ENCODE measurements around the gene FLT4. TPM values are rescaled to one million over a fixed set of nuclear protein-coding genes. Genes with fewer than 3 reads are reported as not detected.

Gene FLT4
- total RNA-seq, 1 donor from 2014 or later: 24.8 TPM

DNA sequence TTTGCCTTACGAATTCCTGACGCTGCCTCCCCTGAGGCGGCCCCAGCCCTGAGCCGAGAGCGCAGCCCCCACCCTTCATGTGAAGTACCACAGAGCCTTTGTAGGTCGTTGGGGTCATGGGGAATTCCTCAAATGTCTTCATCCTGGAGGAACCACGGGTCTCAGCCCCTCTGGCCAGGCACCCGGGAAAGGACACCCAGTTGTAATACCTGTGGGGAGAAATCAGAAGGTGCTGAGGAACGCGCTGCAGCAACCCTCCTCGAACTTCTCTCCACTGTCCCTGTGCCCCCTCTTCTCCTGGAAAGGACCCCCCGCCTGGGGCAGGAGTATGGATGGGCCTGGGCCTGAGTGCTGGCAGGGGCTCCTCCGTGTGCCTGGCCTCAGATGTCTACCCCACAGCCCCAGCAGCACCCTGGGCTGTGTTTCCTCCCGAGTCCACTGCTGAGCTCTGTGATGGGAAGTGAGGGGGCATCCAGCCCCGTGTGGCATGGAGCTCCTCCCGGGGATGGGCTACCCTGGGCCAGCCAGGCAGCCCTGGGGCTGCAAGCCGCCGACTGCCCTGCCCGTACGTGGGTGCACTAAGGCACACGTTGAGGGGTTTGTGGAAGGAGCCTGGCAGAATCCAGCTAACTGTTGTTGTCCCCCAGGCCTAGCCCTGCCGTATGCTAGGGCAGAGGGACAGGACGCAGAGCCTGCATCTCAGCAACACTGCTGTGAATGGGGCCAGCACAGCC lies 39.4 kb downstream of the FLT4 start:
- ATAC-seq: no peak
- Histone ChIP-seq H3K27me3 (ENCODE audit: low read depth) (no peaks in the 10 kb centered on the region), H3K36me3 (no peaks in the 10 kb centered on the region), H3K4me3 (no peak overlapping the region), H3K9me3 (no peaks in the 10 kb centered on the region), H3K27ac (no peak overlapping the region), H3K4me1 (no peaks in the 10 kb centered on the region)
- TF ChIP-seq, protein P1, sequence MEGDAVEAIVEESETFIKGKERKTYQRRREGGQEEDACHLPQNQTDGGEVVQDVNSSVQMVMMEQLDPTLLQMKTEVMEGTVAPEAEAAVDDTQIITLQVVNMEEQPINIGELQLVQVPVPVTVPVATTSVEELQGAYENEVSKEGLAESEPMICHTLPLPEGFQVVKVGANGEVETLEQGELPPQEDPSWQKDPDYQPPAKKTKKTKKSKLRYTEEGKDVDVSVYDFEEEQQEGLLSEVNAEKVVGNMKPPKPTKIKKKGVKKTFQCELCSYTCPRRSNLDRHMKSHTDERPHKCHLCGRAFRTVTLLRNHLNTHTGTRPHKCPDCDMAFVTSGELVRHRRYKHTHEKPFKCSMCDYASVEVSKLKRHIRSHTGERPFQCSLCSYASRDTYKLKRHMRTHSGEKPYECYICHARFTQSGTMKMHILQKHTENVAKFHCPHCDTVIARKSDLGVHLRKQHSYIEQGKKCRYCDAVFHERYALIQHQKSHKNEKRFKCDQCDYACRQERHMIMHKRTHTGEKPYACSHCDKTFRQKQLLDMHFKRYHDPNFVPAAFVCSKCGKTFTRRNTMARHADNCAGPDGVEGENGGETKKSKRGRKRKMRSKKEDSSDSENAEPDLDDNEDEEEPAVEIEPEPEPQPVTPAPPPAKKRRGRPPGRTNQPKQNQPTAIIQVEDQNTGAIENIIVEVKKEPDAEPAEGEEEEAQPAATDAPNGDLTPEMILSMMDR (IDR thresholded peaks at IDR 0.05): no peak
- no peak for DNase-seq
- intact Hi-C loops (cut with DNase I): no loop called here

DNA sequence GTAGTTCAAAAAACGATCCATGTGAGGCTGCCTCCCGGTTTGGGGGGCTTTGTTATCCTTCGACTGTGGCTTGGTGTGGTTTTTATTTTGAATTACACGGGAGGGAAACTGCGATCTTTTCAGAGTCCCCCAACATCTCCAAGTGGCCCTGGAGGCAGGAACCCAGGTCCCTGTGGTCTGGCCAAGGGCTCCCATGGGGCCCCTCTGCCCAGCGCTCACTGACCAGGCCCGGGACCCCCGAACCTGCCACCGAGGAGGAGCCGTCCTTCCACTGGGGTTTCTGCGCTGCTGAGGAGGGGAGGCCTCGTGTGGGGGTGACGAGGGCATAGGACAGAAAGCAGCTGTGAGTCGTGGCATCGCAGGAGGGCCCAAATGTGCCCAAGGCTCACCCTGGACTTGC lies 40.0 kb downstream of the FLT4 start:
- no peak for ATAC-seq

DNA sequence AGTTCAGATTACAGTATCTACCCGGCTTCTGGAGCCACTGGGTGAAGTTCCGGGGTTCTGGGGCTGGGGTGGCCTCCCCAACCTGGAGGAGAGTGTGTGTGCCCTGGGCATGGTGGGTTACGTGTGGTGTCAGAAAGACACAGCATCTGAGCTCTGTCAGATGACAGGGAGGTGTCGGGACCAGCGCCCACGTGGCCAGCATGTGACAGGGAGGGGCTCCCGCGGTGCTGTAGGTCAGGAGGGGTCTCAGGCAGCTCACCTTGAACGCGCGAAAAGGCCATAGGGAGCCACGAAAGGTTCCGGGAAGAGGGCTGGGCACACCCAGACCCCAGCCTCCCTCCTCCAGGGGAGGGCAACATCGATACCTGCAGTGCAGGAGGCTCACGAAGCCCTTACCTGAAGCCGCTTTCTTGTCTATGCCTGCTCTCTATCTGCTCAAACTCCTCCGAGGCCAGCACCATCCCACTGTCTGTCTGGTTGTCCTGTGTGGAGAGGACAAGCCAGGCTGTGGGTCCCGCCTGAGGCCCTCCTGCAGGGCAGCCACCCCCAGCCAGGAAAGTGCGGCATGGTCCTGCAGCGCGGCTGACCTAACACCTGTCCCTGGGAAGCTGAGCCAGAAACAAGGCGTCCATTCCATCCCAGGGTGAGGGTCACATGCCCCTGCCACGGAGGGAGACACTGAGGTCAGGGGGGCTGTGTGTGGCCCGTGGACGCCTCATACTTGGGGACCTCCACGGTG lies 40.7 kb downstream of the FLT4 start:
- Histone ChIP-seq H3K36me3 (no peaks in the 10 kb centered on the region), H3K9me3 (no peaks in the 10 kb centered on the region), H3K27ac (no peak overlapping the region), H3K4me3 (no peak overlapping the region), H3K4me1 (no peaks in the 10 kb centered on the region), H3K27me3 (ENCODE audit: low read depth) (no peaks in the 10 kb centered on the region)
- ATAC-seq (no peak), DNase-seq (no peak)
- TF ChIP-seq, protein P1 (IDR thresholded peaks at IDR 0.05): no peak
- intact Hi-C loops (cut with DNase I): no loop called here

More for the DNA sequence above, 40.0 kb downstream of the FLT4 start:
- intact Hi-C loops (cut with DNase I): no loop called here
- Histone ChIP-seq H3K4me1 (no peaks in the 10 kb centered on the region), H3K27ac (no peak overlapping the region), H3K4me3 (no peak overlapping the region), H3K36me3 (no peaks in the 10 kb centered on the region), H3K27me3 (ENCODE audit: low read depth) (no peaks in the 10 kb centered on the region), H3K9me3 (no peaks in the 10 kb centered on the region)
- TF ChIP-seq, protein P1 (IDR thresholded peaks at IDR 0.05): no peak
- DNase-seq: no peak

DNA sequence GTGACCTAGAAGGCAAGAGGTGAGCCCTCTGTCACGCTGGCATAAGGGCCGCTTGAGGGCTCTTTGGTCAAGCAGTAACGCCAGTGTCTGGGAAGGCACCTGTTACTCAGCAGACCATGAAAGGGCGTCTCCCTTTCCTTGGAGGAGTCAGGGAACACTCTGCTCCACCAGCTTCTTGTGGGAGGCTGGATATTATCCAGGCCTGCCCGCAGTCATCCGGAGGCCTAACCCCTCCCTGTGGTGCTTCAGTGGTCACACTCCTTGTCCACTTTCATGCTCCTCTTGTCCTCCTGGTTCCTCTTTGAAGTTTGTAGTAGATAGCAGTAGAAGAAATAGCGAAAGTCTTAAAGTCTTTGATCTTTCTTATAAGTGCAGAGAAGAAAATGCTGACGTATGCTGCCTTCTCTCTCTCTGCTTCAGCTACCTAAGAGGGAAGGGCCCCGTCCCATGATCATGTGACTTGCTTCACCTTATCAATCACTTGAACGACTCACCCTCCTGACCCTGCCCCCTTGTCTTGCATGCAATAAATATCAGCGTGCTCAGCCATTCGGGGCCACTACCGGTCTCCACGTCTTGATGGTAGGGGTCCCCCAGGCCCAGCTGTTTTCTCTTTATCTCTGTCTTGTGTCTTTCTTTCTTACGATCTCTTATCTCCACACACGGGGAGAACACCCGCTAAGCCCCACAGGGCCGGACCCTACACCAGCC lies 41.4 kb downstream of the FLT4 start:
- intact Hi-C loops (cut with DNase I): no loop called here
- H3K4me3 ChIP-seq: no peak overlapping the region
- DNase-seq: peak; percentile 75
- no peak overlapping the region for H3K27ac ChIP-seq
- no peaks in the 10 kb centered on the region for H3K9me3 ChIP-seq
- H3K36me3 ChIP-seq: no peaks in the 10 kb centered on the region
- no peaks in the 10 kb centered on the region for H3K27me3 ChIP-seq (ENCODE audit: low read depth)
- TF ChIP-seq, protein P1 (IDR thresholded peaks at IDR 0.05): no peak
- no peak for ATAC-seq
- H3K4me1 ChIP-seq: no peaks in the 10 kb centered on the region

DNA sequence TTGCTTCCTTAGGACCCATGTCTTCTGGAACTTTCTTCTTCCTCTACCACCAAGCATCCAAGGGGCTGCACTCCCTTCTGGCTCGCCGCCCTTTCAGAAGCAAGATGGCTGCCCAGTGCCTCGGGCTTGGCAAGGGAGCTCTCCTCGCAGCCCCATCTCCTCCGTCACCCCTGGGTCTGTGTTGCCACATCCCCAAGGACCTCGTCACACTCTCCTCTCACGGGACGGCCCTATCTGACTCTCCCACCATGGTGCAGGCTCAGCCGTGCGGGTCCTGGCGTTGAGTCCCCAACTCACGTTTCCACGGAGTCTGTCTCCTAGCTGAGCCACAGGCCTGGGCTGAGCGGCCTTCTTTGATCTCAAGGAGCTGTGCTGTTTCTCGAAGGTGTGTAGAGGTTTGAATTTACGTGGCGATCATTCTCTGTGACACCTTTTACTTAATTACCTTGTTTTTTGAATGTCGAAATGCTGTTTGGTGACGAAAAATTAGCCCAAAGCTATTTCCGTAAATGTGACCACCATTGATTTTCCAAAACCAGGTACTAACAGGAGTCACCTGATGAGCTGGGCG lies 43.1 kb downstream of the FLT4 start:
- H3K27me3 ChIP-seq (ENCODE audit: low read depth): no peaks in the 10 kb centered on the region
- TF ChIP-seq, protein P1 (IDR thresholded peaks at IDR 0.05): no peak
- intact Hi-C loops (cut with DNase I): no loop called here
- H3K9me3 ChIP-seq: no peaks in the 10 kb centered on the region
- DNase-seq: no peak
- H3K27ac ChIP-seq: no peak overlapping the region
- no peaks in the 10 kb centered on the region for H3K36me3 ChIP-seq
- no peaks in the 10 kb centered on the region for H3K4me1 ChIP-seq
- no peak overlapping the region for H3K4me3 ChIP-seq
- ATAC-seq: no peak
